GM21529 (cell line): ENCODE measurements around the gene ZNF445.
"Not testable (repeated sequence)": the region's sequence is repeated elsewhere in the genome, so short reads cannot be mapped to it uniquely, and the experiment has no call there.

Source experiments
- ATAC-seq: cut with Tn5 transposase; IDR thresholded peaks from one replicate; pipeline ENCODE4 v1.9.1; 2021; ENCODE audit not compliant: unreplicated experiment

The ZNF445 gene

DNA sequence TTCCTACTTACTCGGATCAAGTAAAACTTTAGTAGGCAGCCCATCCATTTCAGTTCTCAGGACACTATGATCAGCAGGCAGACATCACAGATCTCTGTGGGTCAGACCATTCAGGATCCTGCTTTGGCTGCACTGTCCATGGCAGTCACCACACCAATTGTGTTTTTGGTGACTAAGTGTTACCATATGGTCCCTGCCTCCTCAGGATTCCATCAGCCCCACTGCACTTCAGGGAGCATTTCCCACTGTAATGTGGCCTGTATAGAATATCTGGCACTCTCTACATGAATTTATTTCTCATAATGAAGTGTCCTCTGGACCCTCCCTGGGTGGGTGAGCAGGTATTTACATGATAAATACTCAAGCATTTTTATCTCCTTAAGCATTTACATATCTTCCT lies 41.3 kb downstream of the ZNF445 start:
- no peak for ATAC-seq

DNA sequence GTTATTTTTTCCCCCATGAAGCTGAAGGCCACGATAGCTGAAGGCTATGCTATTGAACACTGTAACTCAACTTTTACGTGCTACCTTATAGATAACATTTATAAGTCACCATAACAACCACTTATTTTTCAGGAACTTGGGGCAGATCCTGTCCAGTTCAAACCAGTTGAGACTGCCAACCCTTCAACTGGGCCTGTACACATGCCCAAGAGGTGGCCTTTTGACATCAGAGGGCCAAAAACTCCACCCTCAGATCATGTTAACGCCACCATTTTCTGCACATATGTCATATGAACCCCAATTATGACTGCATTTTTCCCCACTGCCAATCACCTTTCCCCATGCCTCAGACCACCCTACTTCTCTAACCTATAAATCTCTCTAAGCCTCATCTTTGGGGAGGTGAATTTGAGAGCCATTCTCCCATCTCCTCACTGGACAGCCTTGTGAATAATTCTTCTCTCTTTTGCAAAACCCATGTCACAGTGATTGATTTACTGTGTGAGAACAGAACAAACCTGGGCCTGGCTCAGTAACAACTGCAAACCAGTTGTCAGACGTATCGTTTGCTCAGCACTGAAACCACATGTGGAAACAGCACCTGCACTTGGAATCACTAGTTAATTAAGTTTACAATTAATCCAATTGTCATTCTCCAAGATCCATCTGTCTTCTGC lies 42.5 kb downstream of the ZNF445 start:
- no peak for ATAC-seq

DNA sequence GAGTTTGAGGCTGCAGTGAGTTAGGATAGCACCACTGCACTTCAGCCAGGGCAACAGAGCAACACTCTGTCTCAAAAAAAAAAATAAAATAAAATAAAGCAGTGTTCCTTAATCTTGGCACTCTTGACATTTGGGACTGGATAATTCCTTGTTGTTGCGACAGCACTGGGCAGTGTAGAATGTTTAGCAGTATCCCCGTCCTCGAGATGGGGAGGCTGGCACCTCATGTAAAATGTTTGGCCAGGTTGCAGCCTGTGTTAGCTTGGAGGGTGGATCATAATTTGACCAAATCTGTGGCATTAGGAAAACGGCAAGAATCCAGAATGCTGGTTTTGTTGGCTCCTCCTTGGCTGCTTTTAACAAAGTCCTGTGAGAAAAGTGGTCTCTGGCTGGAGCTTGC lies 47.0 kb downstream of the ZNF445 start:
- ATAC-seq, result no peak

DNA sequence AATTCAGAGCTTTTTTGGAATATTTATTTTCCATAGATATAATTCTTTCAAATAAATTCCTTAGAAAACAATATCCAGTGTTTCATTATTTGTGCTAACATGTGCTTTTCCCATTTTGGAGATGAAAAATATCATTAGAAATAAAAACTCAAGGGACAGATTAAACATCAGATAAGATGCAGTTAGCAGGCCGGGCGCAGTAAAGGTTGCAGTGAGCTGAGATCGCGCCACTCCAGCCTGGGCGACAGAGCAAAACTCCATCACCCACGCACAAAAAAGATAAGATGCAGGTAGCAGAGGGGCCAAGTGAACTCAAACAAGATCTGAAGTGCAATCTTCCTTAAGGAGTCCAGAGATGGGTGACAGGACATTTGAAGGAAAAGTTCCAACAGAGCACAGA lies 48.0 kb downstream of the ZNF445 start:
- ATAC-seq, result no peak

DNA sequence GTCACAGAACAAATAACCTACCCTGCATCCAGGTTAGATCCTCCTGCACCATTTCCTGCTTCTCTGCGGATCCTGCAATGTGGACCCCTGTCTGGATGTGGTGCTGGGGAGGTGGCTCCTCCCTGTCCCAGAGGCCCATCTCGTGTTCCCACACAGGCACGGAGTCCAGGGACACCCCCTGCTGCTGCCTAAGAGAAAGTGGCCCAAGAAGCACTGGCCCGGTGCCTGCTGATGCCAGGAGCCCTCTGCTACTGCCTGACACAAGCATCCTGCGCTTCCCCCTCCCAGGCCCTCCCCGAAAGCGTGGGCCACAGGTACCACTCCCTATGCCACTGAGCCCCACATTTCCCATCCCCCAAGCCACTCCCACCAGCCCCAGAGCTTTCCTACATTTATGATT lies 48.6 kb downstream of the ZNF445 start:
- no peak for ATAC-seq

DNA sequence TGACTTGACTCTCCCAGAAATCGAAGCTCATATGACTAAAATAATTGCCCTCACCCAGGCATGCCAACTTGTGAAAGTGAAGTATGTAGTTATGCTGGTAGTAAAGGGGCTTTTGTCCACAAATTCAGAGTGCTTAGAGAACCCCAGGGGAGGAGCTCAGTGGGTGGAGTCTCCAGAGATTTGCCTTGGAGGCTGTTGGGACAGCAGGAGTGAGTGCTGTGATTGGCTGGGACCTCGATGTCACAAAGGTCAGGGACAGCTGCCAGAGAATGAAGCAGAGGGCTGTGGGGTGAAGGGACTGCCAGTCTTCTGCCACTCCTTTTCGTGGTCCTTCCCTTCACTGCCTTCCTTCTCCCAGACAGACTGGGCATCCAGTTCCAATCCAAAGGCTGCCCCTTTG lies 49.8 kb downstream of the ZNF445 start:
- ATAC-seq, result no peak

DNA sequence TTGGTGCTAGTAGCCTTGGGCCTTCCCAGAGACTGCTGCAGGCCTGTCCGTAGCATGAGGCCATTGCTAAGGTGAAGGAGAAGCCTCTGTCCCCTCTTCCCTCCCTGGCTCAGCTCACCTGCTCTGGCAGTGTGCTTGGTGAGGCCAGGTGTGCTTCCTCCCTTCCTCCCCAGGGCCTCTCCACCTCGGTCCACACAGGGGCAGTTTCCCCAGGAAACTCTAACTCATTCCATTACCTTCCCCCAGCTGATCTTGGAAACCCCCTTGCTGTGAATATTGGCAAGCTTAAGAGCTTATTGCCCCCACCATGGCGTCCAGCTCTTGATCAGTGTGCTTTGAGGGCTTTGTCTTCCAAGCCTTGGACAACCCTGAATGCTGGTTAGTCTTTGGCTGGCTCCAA lies 52.7 kb downstream of the ZNF445 start:
- ATAC-seq, result no peak

DNA sequence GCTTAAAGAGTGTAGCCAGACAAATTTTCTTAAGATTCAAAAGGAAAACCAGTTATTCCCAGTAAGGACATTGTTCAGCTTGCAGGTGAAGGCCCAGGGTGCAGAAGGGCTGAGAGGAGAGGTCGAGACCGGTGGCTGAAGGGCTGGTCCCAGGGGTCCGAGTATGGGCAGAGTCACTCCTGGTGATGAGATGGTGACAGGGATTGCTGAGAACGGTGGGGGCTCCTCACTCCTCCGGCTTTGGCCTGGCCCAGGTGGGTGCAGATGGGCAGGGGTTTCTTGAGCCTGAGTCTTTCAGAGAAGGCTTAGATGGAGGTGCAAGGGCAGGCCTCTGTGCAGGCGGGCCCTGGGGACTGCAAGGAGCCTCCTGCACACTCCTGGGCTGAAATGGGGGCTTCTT lies 56.2 kb downstream of the ZNF445 start:
- no peak for ATAC-seq

DNA sequence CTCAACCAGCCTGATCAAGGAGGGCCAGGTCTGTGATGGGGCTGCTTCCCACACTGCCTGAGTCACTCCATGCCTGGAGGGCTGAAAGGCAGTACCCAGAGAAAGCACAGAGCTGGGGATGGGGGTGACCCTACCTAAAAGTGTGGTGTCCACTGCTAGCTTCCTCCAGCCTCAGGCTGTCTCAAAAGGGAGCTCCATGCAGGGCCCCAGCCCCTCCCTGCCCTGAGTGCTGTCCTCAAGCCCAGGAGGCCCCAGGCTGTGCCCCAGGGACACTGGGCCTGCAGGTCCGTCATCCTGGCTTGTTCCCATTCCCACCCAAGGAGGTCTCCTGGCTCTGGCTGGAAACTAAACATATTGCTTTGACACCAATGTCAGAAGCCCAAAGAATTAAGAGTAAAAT lies 56.8 kb downstream of the ZNF445 start:
- no peak for ATAC-seq

DNA sequence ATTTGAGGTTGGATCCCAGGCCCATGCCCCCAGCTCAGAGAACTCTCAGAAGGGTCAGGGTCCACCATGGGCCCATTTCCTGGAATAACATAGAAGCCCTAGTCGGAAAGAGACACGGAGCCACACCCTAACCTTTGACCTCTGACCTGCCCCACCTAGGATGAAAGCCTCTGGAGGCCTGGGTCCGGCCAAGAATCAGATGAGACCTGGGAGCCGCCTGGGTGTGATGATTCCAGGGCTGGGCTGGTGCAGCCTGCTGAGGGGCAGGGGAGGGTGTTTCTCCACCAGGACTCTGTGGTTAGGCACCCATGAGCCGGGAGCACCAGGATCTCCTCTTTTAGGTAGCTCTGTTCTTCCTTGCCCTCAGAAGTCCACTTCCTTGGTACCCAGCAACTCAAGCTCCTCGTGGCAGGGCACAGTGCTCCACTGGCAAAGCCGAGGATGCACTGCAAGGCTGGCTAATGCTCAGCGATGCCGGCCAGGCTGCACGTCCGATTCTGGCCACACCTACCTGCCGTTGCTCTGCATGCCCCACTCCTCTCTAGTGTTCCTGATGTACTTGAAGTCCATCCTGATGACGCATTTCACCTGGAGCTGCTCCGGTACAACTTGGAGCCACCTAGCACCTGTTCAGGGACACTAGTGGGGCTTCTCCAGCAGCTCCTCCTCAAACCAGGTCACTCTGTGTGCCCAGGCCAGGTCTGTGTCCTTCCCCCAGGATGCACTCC lies 57.4 kb downstream of the ZNF445 start:
- no peak for ATAC-seq

DNA sequence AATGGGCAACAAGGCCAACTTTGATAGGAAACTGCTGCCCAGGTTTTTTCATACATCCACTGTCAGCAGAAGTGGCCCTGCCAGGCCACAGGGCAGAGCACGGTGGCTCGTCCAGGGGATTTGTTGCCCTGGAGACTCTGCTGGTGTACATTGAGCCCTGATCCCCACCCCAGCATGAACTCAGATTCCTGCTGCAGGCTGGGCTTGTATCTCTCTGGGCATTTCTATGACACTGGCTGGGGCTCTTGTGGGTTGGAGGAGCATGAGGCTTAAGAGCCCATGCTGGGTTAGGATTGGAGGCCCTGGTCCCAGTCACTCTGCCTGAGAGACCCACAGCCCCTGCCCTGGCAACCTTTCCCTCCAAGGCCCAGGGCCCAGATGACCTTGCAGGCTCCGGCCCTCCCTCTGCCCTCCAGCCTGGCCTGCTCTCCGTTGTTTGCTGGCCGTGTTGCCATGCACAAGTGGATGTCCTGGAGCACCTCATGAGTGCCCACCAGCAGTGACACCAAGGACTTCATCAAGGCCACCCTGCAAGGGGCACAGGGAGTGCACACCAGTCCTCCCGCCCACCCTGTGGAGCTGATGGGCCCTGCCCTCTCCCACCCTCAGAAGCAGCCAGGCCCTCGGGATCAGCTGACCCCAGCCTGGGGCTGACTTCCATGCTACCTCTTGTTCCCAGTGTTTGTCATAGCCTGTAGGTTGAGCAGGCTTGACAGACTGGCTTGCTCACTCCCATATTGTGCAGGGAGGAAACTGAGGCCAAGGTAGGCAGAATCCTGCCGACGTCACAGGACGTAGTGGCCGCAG lies 58.2 kb downstream of the ZNF445 start:
- ATAC-seq, result no peak

DNA sequence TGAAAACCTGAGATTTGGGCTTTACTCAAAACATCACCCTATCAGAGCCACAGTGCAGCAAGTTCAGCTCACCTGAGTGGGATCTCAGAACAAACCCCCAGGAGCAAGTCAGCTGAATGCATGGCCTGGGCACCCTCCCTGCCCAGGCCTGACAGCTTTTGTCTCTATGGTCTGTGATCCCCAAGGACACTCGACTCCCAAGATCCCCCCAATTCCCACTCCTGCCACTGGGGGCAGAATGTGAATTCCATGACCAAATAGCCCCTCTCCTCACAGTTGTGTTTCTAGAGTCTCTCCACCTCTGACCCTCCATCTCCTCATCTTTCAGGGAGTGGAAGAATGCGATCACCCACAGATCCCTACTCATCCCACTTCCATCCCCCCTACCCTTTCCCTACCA lies 58.9 kb downstream of the ZNF445 start:
- ATAC-seq, result no peak

DNA sequence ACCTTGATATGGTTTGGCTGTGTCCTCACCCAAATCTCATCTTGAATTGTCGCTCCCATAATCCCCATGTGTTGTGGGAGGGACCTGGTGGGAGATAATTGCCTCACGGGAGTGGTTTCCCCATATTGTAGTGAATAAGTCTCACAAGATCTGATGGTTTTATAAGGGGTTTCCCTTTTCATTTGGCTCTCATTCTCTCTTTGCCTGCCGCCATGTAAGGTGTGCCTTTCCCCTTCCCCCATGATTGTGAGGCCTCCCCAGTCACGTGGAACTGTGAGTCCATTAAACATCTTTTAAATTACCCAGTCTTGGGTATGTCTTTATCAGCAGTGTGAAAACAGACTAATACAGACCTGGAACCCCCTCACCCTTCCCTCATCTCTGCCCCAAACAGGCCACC lies 59.4 kb downstream of the ZNF445 start:
- ATAC-seq, result not testable (repeated sequence)

DNA sequence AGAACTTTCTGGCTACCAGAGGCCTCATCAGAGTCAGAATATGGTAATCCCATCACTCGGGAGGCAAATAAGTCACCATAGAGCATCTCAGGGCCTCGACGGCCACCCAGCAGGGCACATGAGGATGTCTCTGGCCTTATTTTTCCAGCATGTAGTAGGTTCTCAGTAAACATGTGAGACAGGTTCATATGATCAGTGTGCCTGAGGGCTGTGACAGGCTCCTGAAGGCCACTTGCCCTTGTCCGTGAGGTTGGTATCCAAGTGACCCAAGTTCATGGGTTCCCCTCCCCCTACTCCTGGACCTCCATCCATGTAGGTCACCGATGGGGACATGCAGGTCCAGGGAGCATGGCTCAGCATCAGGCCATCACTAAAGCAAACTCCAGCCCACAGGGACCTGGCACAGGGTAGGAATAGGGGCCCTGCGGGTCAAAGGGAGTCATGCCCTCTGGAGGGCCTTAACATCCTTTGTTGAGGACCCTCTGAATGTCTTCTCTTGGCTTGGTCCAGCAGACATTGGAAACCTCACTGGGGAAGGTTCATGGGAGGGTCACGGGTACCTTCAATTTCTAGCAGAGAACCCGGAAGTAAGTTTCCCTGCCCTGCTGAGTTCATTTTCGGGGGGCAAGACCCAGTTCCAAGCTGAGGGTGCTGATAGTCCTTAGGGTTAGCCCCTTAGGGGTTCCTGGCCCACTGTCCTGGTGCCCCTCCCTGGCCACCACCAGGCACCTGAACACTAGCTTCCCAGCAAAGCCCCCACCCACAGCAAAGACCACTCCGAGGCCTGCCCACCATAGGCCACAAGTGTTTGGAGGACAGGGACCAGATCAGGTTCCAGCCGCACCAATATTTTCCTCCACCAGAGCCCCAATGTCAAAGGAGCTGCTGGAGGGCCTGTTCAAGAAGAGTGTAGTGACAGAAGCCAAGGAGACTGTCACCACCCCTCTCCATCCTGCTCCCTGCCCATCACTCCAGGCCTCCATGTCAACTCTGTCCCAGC lies 61.1 kb downstream of the ZNF445 start:
- no peak for ATAC-seq

DNA sequence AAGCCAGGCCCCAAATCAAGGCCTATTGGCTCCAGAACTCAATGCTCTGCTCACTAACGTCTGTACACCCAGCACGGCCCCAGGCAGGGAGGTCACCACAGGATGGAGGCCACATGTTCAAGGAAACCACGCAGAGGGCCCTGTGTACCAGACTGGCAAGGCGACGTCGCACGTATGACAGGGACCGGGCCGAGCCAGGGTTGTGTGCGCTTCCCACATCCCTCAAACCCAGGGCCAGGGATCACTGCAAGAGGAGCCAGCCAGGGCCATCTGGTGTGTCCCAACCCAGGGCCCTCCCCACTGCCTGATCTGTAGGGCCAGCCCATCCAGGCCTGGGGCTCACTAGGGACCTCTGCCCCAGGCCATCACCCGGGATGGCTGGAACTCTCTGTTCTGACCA lies 62.0 kb downstream of the ZNF445 start:
- no peak for ATAC-seq

DNA sequence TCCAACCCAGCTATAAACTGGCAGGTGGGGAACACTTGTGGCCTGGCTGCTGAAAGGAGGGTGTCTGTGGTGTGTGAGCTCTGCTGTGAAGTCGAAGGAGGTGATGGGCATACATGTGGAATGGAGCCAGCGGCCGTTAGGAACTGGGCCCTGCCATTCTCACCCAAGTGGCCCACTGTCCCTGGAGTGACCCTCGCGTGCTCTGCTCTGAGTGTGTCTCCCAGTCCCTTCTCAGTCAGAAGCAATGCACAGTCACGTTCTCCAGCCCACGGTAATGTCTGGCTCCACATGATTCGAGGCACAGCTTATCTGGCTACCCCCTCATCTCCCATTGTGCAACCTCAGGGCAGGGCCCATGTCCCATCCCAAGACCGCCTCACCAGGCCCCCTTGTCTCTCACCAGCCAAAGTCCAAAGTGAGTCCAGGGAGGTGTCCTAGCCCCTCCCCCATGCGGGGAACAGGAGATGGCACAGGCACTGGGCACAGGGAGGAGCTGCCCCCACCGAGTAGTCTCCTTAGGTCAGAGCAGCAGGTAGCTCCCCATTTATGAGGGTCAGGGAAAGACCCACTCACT lies 62.9 kb downstream of the ZNF445 start:
- ATAC-seq, result no peak

DNA sequence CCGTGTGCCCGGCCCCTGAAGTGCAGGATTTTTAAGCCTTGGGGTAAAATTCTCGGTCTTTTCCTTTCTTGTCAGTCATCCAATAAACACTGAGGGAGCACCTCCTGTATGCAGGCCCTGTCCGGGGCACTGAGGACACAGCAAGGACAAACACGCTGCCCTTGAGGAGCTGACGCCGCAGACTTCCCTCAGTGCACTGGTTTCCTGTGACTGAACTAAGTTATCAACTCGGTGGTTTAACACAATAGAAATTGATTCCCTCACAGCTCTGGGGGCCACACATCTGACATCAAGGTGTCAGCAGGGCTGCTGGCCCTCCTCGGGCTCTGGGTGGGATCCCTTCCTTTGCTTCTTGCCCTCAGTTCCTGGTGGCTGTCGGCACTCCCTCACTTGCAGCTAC lies 65.1 kb downstream of the ZNF445 start:
- no peak for ATAC-seq

DNA sequence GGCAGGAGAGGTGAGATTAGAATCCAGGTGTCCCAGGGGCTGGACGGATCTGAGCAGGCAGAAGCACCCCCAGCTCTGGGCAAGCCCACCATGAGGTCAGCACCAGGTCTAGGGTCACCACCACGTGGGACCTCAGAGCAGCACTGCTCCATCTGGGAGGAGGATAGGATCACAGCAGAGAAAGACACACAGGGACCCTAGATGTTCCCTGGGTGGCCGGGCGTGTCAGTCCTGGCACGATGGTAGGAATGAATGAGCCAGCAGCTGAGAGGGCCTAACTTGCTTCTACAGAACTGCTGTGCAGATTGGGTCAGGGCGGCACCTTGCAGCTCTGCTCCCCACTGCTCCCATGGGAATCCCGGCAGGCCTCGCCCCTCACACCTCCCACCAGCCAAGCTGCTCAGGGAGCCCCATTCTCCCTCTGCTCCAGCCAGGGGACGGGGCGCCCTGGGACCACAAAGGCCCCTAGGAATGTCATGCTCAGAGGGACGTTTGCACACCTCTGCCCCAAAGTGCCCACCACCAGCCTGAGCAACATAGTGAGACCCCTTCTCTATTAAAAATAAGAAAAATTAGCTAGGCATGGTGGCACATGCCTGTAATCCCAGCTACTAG lies 66.3 kb downstream of the ZNF445 start:
- ATAC-seq, result no peak

DNA sequence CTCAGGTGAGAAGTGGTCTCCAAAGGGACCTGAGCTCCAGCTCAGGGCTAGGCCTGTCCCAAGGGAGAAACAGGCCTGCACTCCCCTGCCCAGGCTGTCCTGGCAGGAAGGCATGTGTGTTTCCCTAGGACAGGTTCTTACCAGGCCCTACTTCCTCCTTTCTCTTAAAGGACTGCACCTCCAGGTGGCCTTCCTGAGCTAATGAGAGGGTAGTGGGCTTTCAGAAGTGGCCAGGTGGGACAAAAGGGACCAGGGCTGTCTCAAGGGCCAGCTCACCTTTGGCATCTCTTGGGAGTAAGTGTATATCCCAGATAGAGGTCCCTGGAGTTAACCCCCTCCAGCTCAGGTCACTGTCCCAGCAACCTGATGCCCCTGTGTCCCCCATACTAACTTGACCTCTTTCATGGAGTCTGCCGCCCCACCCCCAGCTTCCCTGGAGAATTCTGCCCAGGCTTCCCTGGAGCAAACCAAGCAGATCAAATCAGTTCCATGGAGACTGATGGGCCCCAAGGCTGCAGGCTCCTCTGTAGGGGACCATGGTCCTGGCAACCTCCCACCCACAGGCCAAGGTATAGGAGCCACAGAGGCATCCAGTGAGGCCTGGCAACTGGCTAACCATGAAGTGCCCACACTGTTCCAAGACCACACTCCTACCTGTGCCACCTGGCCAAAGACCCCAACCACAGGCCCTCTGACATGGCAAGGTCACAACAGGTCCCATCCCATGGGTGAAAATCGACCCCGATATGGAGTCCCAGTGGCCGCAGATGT lies 67.6 kb downstream of the ZNF445 start:
- no peak for ATAC-seq
